NCI-H345 (cell line): ENCODE measurements around the gene TECTA.
A peak's percentile ranks its signal among the peaks of the same experiment; 100 is the strongest.

Experiments used
- DNase-seq: peaks from one replicate; lab custom pipeline; 2025; lab: John Stamatoyannopoulos, UW

The TECTA gene

DNA sequence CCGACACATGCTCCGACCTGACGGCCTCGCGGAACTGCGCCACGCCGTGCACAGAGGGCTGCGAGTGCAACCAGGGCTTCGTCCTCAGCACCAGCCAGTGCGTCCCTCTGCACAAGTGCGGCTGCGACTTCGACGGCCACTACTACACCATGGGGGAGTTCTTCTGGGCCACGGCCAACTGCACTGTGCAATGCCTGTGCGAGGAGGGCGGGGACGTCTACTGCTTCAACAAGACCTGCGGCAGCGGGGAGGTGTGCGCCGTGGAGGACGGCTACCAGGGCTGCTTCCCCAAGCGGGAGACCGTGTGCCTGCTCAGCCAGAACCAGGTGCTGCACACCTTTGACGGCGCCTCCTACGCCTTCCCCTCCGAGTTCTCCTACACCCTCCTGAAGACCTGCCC is 26.8 kb downstream of the TECTA start:
- no peak for DNase-seq

DNA sequence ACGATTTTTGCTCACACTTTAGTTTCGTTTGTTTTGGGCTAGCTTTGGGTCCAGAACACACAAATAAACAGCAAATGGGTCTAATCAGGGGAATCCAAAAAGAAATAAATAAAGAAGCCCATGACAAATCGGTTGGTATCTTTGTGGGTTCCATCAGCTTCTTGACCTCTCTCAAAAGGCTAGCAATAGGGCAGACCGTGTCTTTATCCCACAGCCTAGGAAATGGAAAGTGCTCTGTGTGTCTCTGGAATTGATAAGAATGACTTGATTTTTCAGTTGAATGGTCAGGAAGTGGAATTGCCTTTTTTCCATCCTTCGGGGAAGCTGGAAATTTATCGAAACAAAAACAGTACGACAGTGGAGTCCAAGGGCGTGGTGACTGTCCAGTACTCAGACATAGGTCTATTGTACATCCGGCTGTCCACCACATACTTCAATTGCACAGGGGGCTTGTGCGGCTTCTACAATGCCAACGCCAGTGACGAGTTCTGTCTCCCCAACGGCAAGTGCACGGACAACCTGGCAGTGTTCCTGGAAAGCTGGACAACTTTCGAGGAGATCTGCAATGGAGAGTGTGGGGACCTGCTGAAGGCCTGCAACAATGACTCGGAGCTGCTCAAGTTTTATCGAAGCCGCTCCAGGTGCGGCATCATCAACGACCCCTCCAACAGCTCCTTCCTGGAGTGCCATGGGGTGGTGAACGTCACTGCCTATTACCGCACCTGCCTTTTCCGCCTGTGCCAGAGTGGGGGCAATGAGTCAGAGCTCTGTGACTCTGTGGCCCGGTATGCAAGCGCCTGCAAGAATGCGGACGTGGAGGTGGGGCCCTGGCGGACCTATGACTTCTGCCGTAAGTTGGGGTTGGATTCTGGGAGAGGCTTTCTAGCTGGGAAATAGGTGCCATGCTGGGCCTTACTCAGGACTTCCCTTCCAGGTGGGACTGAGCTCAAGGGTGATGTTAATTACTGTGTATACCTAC is 28.6 kb downstream of the TECTA start:
- DNase-seq, result no peak

DNA sequence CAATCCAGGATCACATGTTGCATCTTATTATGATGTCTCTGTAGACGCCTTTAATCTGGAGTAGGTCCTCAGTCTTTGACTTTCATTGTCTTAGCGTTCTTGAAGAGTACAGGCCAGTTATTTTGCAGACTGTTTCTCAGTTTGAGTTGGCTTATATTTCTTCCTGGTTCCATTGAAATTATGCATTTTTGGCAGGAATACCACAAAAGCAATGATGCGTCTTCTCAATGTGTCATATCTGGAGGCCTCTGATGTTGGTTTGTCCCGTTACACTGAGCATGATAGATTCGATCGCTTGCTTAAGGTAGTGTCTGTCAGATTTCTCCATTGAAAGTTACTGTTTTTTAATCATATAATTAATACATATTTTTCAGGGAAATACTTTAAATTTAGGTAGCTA is 30.6 kb downstream of the TECTA start:
- DNase-seq, result no peak

DNA sequence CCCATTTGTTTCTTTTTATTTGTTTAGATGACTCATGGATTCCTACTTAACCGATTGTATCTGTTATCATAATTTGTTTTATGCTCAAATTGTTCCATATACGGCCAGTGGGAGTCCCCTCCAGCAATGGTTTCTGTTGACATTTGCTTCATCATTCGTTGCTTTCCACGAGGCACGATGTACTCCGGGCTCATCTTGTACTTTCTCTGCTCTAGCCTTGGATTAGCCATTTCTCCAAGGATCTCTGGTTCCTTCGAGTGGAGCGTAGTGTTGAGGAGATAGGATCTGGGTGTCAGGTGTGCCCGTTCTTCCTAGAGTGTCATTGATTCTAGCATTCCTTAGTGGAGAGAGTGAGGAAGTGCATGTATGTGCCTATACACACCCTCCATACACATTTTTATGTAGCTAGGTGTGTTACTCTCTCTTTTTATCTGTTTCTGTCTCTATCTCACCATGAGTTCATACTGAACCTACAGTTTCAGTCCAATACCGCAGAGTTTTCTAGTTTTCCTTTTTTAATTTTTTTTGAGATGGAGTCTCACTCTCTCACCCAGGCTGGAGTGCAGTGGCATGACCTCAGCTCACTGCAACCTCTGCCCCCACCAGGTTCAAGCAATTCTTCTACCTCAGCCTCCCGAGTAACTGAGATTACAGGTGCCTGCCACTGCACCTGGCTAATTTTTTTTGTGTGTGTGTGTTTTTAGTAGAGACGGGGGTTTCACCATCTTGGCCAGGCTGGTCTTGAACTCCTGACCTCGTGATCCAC is 31.4 kb downstream of the TECTA start:
- DNase-seq, result no peak

DNA sequence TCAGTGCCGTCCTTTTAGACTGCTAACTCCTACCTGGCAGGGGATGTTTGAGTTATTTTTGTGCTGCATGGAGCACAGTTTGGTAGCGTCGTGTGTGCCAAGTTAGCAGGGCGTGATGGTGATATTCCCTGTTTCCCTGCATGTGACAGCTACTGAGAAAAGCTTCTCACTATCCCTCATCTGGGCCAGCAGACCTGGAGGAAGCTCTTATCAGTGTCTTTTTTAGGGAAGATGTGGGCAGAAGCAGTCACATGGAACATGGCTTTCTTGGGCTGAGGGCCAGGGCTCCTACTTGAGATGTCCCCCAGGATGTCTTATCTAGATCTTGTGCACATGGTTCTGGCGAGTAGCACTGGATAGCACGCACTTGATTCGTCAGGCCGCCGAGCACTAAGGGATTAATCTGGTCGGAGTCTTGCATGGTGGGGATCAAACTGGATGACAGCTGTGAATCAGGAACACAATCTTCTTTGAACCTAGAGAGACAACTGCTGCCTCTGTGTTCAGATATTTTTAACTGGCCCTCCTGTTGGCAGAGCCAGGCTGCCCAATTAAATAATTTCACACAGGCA is 33.8 kb downstream of the TECTA start:
- no peak for DNase-seq

DNA sequence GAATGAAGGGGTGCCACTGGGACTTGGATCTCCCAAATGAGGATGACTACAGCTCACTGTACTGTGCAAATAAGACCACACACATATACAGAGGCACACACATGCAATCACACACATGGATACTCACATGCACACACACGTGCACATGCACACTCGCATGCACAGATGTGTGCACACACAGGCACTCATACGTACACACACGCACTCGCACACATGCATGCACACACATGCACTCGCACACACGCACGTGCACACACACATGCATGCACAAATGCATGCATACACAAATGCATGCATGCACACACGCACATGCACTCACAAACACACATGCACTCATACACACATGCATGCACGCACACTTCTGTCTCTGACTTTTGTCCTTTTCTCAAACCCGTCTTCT is 36.0 kb downstream of the TECTA start:
- DNase-seq, result no peak

DNA sequence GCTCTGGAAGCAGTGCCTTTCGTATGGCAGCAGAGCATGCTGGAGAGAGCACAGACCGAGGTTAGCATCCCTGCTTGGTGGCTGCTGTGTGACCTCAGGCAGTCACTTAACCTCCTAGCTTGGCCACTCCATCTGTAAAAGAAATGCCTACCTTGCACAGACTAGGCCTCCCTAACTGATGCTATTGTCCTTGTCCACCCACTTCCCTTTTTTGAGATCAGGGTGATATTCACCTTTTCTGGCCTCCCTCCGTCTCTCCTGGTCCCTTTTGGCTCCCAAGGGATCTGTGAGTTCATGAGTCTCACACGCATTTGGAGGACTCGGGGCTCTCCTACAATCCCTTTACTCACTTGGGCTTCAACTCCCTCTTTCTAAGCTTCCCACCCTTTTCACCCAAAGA is 37.2 kb downstream of the TECTA start:
- no peak for DNase-seq

DNA sequence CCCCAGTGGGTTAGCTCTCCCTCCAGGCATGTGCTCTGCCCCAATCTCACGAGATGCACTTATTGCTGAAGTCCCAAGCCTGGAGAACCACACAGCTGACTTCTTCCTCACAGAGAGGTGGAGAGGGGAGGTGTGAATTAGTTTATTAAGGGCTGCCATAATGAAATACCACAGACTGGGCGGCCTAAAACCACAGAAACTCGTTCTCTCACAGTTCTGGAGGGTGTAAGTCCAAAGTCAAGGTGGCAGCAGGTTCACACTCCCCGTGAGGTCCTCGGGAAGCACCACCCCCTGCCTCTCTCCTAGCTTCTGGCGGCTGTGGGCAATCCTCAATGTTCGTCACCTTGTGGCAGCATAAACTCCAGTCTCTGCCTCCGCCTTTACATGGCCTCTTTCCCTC is 39.3 kb downstream of the TECTA start:
- DNase-seq, result no peak

DNA sequence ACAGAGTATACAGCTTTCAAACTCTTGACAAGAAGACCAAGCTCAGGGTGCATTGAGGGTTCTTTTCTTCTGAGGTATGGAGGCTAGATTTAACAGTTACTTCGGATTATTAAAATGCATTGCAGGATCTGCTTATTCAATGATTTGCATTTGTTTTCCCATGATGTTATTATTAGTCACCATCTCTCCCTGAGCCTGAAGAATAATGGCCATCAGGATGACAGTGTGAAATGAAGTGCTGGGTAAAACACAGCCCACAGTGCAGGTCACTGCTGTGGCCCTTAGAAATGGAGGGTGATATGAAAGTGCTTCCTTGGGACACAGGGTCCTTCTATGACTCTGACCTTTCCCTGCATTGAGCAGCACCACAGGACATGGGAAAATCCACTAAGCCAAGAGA is 40.0 kb downstream of the TECTA start:
- no peak for DNase-seq

DNA sequence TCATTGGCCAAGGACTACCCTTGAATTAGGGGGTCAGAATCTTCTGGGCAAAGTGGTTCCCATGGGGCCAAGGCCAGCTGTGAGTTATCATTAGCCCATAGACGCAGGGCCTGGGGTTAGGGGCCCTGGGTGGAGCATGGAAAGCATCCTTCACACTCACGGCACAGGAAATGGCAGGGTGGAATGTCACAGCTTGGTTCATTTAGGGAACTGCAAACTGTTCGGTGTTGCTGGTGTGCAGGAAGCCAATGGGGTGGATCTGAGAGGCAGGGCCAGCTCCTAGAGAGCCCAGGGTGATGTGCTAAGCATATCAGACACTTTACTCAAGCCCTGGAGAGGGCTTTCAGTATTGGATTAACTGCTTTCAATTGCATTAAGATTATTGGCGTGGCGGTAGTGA is 42.9 kb downstream of the TECTA start:
- DNase-seq, result no peak

DNA sequence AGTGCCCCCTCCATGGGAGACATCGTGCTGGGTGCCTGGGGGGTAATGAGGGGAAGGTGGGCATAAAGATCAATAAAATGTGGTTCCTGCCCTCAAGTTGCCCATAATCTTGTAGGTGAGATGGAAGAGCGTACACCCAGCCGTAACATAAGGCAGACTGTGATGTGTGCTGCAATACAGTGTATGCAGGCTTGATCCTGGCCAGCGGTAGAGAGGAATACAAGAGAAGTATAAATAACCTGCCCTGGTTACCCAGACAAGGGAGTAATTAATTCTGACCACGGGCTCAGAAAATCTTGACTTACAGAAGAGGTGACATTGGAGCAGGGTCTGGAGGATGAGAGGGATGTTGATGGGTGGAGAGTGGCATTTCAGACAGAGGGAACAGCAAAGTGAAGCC is 43.7 kb downstream of the TECTA start:
- no peak for DNase-seq

DNA sequence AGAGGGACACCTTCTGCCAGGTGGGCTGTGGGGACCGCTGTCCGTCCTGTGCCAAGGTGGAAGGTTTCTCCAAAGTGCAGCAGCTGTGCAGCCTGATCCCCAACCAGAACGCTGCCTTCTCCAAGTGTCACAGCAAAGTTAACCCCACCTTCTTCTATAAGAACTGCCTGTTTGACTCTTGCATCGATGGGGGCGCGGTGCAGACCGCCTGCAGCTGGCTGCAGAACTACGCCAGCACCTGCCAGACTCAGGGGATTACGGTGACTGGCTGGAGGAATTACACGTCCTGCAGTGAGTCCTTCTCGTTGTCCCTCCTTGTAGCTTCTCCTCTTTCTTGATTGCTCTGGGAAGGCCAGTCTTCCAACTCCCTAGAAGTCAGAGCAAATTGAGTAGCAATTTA is 44.8 kb downstream of the TECTA start:
- no peak for DNase-seq

DNA sequence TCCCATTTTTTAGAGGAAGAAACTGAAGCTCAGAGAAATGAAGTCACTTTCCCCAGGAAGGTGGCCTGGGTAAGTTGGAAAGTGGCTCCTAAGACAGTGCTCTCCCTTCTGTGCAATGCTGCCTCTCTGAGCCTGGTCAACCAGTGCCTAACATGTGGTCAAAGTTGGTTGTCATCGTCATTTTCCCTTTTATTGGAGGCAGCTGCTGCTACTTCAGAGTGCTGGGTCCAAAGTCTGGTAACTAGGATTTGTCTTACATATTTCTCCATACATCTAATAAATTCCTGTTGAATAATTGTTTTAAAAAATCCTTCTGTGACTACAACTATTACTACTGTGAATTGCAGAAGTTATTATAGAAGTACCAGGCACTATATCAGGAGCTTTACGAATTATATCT is 48.1 kb downstream of the TECTA start:
- no peak for DNase-seq

DNA sequence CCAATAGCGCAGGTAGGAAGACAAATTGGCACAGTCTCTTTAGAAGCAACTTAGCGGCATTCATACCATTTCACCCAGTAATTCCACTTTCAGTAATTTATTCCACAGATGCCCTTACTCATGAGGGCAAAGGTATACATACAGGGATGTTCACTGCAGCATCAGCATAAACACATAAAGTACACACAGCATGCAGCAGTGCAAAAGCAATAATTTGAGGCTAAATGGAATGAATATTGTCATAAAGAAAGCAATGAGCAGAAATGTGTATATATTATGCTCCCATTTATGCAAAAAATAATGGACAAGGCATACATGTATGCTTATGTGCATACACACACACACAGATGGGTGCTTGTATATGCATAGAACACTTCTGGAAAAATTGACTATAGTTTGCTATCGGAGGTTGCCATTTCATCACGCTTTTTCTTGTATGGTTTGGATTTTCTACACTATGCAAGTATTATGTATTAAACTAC is 50.2 kb downstream of the TECTA start:
- no peak for DNase-seq

DNA sequence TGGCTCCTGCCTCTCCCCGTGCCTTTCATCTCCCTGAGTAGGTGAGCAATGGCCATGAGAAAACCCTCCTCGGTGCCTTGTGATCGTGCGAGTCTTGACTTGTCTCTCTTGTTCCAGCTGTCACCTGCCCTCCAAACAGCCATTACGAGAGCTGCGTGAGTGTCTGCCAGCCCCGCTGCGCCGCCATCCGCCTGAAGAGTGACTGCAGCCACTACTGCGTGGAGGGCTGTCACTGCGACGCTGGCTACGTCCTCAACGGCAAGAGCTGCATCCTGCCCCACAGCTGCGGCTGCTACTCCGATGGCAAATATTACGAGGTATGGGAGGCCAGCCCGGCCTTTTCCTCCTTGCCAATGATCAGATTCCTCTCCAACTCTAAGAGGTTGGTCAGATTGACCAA is 51.7 kb downstream of the TECTA start:
- DNase-seq, result peak; percentile 90

DNA sequence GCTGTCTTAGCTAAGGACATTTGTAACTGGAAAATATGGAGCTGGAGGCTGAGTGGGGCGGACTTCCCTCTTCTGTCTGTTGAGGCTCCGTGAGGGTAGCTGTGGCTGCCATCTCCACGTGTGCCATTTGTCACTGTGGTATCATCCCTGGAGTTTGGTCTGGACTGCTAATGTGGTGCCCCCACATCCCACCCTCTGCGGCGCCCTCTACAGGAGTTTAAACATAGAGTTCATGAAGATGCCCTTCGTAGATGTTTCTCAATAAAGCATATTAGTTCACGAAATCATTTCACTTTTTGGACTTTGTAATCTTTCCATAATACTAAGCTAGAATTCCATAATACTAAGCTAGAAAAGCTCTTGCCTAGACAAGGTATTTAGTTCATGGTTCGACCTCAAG is 52.4 kb downstream of the TECTA start:
- peak; percentile 40 for DNase-seq

DNA sequence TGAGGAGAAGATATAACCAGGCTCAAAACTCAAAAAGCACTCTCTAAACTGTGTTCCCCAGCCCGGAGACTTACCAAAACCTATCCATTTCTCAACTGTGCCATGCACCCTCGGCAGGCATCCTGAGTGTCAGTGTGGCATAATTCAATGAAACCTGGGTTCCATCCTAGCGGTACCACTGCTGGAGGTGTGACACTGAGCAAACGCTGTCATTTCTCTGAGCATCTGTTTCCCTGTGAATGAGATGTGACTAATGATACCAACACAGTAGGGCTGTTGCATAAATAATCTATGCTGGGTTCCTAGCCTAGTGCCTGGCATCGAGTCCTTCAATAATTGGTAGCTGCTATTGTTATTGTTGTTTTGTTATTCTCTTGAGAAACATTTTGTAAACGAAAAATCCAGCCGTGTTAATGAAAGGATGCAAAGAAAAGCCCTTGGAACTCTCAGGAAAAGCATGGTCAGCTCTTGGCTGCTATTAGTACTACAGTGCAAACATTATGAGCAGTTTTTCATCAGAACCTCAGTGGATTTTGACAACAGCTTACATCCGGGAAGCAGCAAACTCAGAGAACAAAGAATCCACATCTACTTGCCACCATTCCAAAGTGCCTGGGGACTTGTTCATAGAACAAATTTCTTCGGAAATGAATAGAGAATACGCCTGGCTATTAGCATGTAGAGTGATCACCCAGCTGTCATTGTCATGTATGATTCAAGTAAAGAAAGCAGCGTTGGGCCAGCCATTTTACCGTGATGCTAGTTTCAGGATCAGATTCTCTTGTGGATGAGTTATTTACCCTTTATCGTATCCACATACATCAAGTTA is 53.7 kb downstream of the TECTA start:
- DNase-seq, result peak; percentile 35

DNA sequence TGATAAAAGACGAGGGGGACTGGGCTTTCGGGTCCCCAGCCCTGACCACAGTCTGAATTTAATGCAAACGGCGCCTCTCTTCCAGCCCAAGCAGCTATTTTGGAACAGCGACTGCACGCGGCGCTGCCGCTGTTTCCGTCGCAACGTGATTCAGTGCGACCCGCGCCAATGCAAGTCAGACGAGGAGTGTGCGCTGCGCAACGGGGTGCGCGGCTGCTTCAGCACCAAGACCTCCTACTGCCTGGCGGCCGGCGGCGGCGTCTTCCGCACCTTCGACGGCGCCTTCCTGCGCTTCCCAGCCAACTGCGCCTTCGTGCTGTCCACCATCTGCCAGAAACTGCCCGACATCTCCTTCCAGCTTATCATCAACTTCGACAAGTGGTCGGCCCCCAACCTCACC is 56.7 kb downstream of the TECTA start:
- no peak for DNase-seq

DNA sequence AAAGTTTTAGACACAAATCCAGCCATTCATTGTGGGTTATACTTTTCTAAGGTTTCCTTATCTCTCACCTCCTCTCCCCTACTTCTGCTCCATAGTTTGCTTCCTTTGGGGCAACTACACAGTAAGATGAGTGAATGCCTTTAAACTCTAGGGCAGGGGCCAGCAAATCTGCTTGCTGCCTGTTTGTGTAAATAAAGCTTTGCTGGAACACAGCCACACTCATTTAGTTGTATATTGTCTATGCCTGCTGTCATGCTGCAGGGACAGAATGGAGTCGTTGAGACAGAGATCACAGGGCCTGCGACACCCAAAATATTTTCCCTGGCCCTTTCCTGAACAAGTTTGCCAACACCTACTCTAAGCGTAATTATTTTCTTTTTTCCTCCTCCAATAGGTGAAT is 58.7 kb downstream of the TECTA start:
- no peak for DNase-seq

DNA sequence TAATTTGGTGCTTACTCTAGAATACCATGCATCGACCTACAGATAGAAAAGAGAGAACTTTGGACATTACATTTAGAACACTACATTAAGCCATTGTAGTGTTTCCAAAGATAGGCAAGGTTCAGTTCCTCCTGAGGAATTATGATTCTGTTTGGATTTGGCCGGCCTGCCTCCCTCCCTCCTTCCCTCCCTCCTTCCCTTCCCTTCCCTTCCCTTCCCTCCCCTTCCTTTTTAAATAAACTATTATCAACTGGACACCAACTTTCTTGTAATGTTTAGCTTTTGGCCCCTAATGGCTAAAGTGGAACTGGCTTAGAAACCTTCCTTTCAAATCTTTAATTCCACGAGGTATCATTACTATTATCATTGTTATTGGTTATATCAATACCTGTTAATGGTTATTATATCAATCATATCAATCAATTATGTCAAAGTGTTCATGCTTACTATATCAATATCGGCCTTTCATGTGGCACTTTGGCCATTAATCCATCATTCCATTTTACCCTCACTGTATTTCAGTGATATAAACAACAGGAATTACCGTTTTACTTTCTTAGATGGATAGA is 60.4 kb downstream of the TECTA start:
- no peak for DNase-seq

DNA sequence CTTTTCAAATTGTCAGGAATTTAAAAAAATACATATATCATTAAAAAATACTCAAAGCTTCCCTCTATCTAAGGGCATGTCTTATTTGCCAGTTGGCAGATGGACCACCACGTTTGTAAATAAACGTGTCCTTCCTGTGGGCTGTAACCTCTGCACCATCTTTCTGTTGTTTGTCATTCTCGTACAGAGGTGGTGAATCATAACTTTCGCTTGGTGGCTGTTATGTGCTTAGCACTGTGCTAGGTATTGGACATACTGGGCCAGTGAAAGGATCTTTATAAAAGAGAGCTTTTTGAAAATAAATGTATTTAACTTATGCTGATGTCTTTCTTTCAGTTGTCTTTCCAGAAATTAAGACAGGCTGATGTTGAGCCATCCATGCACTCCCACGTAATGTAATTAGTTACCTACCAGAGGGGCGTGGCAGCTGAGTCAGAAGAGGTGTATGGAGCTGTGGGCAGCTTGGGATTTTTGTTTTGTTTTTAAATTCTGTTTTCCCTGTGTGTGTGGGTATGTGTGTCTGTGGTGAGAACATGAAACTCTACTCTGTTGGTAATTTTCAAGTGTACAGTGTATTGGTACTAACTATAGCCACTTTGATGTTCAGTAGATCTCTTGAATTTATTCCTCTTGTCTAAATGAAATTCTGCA is 62.7 kb downstream of the TECTA start:
- DNase-seq, result no peak
